ENCODE results near the gene MASP1. TPM values are rescaled to one million over a fixed set of nuclear protein-coding genes. Genes with fewer than 3 reads are reported as not detected.

Gene MASP1
- polyA plus RNA-seq, 2 of the 4 experiments (the other 2 are of a cell fraction), result 0.18 TPM; not detected in 1

DNA sequence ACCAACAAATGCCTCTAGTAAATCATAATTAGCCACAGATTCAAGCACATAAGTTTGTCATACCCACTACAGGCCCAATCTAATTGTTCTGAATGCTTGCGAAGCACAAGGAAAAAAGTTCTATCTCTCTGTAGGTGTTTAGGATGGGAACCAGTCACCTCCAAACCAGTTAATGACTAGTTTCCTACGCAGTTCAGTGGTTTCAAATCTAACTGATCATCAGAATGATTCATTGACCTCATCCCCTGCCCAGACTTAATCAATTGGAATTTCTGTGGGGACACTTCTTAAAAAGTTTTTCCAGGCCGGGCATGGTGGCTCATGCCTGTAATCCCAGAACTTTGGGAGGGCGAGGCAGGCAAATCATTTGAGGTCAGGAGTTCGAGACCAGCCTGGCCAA is 24.3 kb upstream of the MASP1 start:
- no peak overlapping the region for H3K4me2 ChIP-seq
- WGBS (ENCODE audit: missing lambda C conversion rate), result 56% methylated on average over 3 of the region's 5 CpGs
- POLR2A ChIA-PET, result no interaction called here
- H3K27ac ChIP-seq, result no peak overlapping the region
- no peak overlapping the region for H3K4me3 ChIP-seq
- peaks cover 6% of the 10 kb centered on the region; the same call in 1 of the 3 replicates for H3K4me1 ChIP-seq
- CTCF ChIA-PET, result interaction anchor here (4.3 to 18.4 kb wide), 3 partner anchors 98 to 400 kb away, joined by 51 to 564 read pairs (median 67); partner anchors contain the start of gene SST
- H3K9me3 ChIP-seq, result no peaks in the 10 kb centered on the region
- FAIRE-seq (no peak), DNase-seq (ENCODE audit: low read depth in 1 of 2, low spot score in 1 of 2) (no peak), ATAC-seq (no peak)
- TF ChIP-seq JUN (IDR thresholded peaks at IDR 0.05) (no peak), KDM5A (IDR thresholded peaks at IDR 0.05) (no peak), FOSB (CRISPR knock-in tag; IDR thresholded peaks at IDR 0.05) (no peak), SMC3 (IDR thresholded peaks at IDR 0.05) (no peak), MAZ (IDR thresholded peaks at IDR 0.05; ENCODE audit: borderline replicate concordance, low read depth, low read length) (no peak), RCOR1 (IDR thresholded peaks at IDR 0.05; ENCODE audit: low read depth, low read length) (no peak), RAD21 (conservative IDR thresholded peaks at IDR 0.05 in 1 of 2, IDR thresholded peaks at IDR 0.05 in 1 of 2) (no peak), JUNB (IDR thresholded peaks at IDR 0.05) (no peak), ZFP36 (IDR thresholded peaks at IDR 0.05; ENCODE audit: borderline replicate concordance, partially characterized antibody) (no peak)
- TF ChIP-seq, protein P1, sequence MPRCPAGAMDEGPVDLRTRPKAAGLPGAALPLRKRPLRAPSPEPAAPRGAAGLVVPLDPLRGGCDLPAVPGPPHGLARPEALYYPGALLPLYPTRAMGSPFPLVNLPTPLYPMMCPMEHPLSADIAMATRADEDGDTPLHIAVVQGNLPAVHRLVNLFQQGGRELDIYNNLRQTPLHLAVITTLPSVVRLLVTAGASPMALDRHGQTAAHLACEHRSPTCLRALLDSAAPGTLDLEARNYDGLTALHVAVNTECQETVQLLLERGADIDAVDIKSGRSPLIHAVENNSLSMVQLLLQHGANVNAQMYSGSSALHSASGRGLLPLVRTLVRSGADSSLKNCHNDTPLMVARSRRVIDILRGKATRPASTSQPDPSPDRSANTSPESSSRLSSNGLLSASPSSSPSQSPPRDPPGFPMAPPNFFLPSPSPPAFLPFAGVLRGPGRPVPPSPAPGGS (IDR thresholded peaks at IDR 0.05), result no peak

- Histone ChIP-seq H3K4me1 (peaks cover 2% of the 10 kb centered on the region; the same call in 1 of the 3 replicates), H3K4me3 (no peak overlapping the region), H3K4me2 (no peak overlapping the region), H3K9me3 (no peaks in the 10 kb centered on the region), H3K27ac (no peak overlapping the region)
- ATAC-seq, result no peak
- ChIA-PET POLR2A (no interaction called here), CTCF (interaction anchor here (0.8 to 1.7 kb wide), 3 partner anchors 20 to 365 kb away, joined by 3 to 7 read pairs (median 4); no protein-coding TSS in a partner anchor)
- no peak for FAIRE-seq
- DNase-seq (ENCODE audit: low read depth in 1 of 2, low spot score in 1 of 2), result no peak
- TF ChIP-seq CEBPB (IDR thresholded peaks at IDR 0.05) (no peak), NR3C1 (IDR thresholded peaks at IDR 0.05) (no peak), KDM5A (IDR thresholded peaks at IDR 0.05) (no peak)
- WGBS (ENCODE audit: missing lambda C conversion rate), result 0% methylated on average over 5 of the region's 5 CpGs
These were observed 22.6 kb upstream of the MASP1 start for GRCh38 chr3:187314176-187314575.

DNA sequence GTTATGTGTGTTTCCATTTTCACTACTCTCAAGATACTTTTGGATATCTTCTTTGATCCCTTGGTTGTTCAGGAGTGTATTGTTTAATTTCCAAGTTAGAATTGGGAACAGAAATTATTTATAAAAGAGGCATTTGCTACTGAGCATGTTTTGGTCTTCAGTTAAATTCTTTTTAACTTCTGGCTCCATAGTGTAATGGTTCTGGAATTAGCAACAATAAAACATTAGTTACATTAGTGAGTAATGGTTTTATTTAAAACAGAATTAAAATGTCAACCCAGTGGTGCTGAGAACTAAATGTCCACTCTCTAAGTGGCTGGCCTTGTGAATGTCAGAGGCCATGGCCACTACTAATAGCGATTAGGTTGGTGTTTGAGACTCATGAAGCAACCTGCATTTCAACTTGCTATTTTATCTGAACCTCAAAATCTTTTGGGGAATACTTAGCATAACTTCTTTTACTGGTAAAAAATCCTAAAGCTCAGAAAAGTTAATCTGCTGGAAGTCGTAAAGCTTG is 19.5 kb upstream of the MASP1 start:
- no peak for ATAC-seq
- no peak for FAIRE-seq
- no peak overlapping the region for H3K4me3 ChIP-seq
- 57% methylated on average over 2 of the region's 2 CpGs for WGBS (ENCODE audit: missing lambda C conversion rate)
- TF ChIP-seq RCOR1 (IDR thresholded peaks at IDR 0.05; ENCODE audit: low read depth, low read length) (no peak), MAZ (IDR thresholded peaks at IDR 0.05; ENCODE audit: borderline replicate concordance, low read depth, low read length) (no peak), RAD21 (conservative IDR thresholded peaks at IDR 0.05 in 1 of 2, IDR thresholded peaks at IDR 0.05 in 1 of 2) (no peak), RARB (CRISPR knock-in tag; IDR thresholded peaks at IDR 0.05) (no peak), POLR2A (IDR thresholded peaks at IDR 0.05; ENCODE audit: low read length) (no peak), ZC3H11A (IDR thresholded peaks at IDR 0.05) (no peak), ESRRA (IDR thresholded peaks at IDR 0.05; ENCODE audit: borderline replicate concordance, low read length) (no peak), JUNB (IDR thresholded peaks at IDR 0.05) (no peak), EHMT2 (IDR thresholded peaks at IDR 0.05; ENCODE audit: low read depth) (no peak)
- TF ChIP-seq, protein P2, sequence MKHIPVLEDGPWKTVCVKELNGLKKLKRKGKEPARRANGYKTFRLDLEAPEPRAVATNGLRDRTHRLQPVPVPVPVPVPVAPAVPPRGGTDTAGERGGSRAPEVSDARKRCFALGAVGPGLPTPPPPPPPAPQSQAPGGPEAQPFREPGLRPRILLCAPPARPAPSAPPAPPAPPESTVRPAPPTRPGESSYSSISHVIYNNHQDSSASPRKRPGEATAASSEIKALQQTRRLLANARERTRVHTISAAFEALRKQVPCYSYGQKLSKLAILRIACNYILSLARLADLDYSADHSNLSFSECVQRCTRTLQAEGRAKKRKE (CRISPR knock-in tag; IDR thresholded peaks at IDR 0.05; ENCODE audit: low read depth), result no peak
- TF ChIP-seq, protein P3, sequence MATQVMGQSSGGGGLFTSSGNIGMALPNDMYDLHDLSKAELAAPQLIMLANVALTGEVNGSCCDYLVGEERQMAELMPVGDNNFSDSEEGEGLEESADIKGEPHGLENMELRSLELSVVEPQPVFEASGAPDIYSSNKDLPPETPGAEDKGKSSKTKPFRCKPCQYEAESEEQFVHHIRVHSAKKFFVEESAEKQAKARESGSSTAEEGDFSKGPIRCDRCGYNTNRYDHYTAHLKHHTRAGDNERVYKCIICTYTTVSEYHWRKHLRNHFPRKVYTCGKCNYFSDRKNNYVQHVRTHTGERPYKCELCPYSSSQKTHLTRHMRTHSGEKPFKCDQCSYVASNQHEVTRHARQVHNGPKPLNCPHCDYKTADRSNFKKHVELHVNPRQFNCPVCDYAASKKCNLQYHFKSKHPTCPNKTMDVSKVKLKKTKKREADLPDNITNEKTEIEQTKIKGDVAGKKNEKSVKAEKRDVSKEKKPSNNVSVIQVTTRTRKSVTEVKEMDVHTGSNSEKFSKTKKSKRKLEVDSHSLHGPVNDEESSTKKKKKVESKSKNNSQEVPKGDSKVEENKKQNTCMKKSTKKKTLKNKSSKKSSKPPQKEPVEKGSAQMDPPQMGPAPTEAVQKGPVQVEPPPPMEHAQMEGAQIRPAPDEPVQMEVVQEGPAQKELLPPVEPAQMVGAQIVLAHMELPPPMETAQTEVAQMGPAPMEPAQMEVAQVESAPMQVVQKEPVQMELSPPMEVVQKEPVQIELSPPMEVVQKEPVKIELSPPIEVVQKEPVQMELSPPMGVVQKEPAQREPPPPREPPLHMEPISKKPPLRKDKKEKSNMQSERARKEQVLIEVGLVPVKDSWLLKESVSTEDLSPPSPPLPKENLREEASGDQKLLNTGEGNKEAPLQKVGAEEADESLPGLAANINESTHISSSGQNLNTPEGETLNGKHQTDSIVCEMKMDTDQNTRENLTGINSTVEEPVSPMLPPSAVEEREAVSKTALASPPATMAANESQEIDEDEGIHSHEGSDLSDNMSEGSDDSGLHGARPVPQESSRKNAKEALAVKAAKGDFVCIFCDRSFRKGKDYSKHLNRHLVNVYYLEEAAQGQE (IDR thresholded peaks at IDR 0.05), result no peak
- no peak overlapping the region for H3K27ac ChIP-seq
- ChIA-PET POLR2A (interaction anchor here (0.7 kb wide), 1 partner anchor 1908 kb away, joined by 3 read pairs; no protein-coding TSS in a partner anchor), CTCF (interaction anchor here (0.9 to 1.6 kb wide), 4 partner anchors 9 to 369 kb away, joined by 3 to 6 read pairs (median 4); no protein-coding TSS in a partner anchor)
- H3K4me1 ChIP-seq, result no peaks in the 10 kb centered on the region
- H3K4me2 ChIP-seq, result no peak overlapping the region
- no peaks in the 10 kb centered on the region for H3K9me3 ChIP-seq
- no peak for DNase-seq (ENCODE audit: low read depth in 1 of 2, low spot score in 1 of 2)
